ENCODE measurements around the gene SMIM38.
"Not testable (repeated sequence)": the region's sequence is repeated elsewhere in the genome, so short reads cannot be mapped to it uniquely, and the experiment has no call there.

SMIM38 gene

GRCh38 chr11:69141742-69142141, 14.0 kb upstream of the SMIM38 start:
- DNase-seq = no peak

DNA sequence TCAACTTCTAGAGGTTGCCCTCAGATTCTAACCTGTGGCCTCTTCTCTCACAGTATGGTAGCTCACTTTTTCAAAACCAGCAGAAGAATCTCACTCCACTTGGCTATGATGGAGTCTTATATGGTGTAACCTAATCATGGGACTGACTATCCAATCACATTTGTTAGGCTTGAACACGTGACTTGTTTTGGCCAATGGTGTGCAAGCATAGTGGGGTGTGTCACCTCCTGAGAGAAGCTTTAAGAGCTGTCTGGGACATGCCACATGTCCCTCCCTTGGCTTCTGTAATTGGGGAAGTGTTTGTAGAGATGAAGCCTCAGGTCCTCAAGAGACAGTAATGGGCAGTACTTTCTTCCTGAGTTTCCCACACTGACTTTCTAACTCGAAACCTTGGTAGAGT, 12.8 kb upstream of the SMIM38 start:
- no peak for DNase-seq

DNA sequence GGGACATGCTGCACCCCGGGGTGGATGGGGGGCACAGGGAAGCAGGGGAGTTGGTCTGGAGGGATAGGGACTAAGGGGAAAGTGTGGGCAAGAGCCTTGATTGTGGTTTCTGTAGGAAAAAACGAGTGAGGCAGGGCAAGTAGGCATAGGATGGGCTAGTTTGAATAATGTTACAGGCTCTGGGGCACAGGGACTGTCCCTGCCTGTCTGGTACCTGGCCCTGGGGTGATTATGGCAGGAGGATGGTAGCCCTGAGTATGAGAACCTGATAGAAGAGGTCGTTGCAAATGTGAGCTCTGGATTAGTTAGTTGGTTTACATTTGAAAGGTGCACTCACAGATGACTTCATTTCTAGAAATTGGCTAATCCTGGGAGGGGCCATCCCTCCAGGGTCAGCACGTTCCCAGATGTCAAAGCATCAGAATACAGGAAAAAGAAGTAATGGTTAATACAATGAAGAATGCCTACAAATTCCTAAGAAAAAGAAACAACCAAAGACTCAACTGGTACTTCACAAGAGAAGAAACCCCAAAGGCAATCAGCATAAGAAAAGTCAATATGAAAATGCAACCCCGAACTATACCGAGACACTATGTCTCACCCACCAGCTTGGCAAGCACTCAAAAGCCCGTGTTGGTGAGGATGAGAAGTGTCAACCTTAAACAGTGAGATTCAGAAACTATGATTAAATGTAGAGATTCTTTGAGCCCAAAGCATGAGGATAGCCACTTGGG, 11.3 kb upstream of the SMIM38 start:
- no peak for DNase-seq

- DNase-seq = no peak
Observed at GRCh38 chr11:69145050-69145380, 10.7 kb upstream of the SMIM38 start.

GRCh38 chr11:69148377-69148762, 7.4 kb upstream of the SMIM38 start:
- DNase-seq = no peak

GRCh38 chr11:69148806-69149205, 6.9 kb upstream of the SMIM38 start:
- no peak for DNase-seq

GRCh38 chr11:69149338-69150045, 6.2 kb upstream of the SMIM38 start:
- not testable (repeated sequence) for DNase-seq

DNA sequence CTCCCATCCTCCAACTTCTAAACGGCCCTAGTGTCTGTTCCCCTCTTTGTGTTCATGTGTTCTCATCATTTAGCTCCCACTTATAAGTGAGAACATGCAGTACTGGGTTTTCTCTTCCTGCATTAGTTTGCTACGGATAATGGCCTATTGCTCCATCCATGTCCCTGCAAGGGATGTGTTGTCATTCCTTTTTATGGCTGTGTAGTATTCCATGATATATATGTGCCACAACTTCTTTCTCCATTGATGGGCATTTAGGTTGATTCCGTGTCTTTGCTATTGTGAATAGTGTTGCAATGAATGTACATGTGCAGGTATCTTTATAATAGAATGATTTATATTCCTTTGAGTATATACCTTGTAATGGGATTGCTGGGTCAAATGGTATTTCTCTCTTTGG, 5.6 kb upstream of the SMIM38 start:
- no peak for DNase-seq

GRCh38 chr11:69151836-69152235, 3.9 kb upstream of the SMIM38 start:
- no peak for DNase-seq

DNA sequence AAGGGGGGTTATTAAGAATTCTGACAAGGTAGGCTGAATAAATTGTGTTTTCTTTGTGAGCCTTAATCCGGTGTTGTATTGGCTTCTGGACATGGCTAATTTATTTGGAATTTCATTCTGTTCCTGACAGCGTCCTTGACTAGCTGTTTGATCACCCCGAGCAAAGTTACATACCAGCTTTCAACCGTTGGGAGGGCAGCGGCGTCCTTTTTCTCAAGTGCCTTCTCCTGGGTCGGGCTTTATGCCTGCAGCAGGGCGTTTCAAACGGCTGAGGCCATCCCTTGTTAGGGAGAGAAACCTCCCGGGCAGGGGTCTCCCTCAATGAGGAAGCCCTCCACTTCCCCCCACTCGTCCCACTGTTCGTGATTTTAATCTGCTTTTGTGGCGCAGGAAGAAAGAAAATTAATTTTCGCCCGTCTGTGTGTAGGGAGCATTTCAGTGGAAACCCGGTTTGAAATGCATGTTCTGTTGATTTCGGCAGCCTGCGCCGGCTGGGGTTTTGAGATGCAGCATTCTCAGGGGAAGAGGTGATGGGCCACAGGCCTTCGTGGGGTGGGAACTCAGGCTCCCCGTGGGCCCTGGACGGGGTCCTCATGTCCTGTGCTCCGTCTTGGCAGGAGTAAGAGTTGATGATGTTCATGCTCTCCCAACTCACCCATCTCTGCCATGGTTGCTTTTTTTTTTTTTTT, 2.9 kb upstream of the SMIM38 start:
- no peak for DNase-seq

GRCh38 chr11:69153661-69154060, 2.1 kb upstream of the SMIM38 start:
- DNase-seq = no peak

GRCh38 chr11:69154211-69154913, 1.4 kb upstream of the SMIM38 start:
- no peak for DNase-seq

DNA sequence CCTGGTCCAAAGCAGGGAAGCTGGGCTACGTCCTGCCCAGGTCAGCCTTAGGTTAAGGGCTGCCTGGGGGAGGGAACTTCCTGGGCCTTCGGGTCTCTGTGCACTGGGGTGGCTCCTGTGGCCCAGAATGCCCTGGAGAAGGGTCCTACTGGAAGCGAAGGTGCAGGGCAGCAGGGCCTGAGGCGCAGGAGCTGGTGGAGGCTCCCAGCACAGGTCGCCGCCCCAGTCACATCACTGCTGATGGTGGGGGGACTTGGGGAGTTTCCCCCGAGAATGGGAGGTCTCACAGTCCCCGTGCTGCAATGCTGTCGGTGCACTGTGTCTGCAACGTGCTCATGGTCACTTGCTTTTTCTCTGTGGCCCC, 815 bp upstream of the SMIM38 start:
- no peak for DNase-seq

DNA sequence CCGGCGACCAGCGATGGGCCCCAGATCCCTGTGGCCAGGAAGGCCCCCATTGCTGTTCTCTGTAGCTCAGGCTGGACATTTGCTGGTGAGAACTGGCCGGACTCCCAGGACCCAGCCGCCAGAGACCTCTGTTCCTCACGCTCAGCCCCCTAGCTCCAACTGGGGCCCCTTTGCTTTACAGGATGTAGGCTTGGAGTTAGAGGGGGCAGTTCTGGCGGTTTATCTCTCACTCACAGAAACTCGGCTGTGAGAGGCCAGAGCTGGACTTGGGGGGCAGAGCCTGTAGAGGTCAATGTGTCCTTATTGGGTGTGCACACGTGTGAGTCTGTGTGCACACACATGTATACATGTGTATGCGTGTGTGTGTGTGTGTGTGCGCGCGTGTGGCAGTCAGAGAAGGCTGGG, 502 bp downstream of the SMIM38 start:
- DNase-seq = no peak

DNA sequence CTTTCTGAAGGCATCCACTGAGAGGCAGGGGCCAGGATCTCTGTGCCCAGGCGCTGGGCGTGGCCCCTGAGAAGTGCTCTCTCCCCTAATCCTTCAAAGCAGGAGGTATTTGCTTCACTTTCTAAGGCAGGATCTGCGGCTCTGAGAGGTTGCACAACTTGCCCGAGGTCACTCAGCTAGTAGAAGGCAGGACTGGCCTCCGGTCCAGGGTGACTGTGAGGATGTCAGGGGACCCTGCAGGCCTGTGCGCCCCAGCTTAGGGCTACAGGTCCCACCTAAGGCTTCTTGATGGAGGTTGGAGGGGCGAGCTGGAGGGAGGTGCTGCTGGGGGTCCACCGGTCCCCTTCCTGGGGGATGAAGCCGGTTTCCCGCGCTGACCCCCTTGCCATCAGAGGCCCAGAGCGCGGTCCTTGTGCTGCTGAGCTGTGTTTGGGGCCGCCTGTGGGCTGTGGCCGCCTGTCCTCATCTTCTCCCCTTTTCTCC, 979 bp downstream of the SMIM38 start:
- no peak for DNase-seq

DNA sequence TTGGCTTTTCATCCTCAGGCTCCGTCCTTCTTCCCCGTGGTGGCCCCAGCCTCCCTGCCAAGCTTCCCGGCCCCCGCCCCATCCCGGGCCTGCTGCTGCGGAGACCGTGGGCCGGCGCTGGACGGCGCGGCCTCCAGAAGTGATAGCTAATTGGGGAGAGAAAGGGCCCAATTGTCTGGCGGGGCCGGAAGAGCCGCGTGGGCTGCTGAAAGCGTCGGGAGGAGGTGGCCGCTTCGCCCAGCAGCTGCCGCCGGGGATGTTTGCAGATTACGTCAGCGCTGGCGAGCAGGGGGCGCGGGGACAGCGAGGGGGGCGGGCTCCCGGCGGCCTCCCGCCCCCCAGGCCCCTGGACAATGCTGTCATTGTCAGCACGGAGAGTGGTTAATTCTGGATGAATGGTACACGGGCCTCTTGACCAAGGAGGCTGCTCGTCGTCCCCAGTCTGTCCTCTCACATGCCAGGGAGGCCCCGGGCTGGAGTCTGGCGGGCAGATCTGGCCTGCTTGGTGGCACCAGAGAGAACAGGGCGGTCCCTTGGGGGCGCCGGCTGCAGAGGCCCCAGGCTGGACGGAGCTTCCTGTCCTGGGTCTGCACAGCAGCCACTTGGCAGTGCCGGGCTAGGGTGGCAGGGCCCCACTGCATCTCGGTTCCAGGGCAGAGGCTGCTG, 1.6 kb downstream of the SMIM38 start:
- DNase-seq = no peak

- DNase-seq = no peak
Observed at GRCh38 chr11:69157822-69158231, 2.1 kb downstream of the SMIM38 start.

DNA sequence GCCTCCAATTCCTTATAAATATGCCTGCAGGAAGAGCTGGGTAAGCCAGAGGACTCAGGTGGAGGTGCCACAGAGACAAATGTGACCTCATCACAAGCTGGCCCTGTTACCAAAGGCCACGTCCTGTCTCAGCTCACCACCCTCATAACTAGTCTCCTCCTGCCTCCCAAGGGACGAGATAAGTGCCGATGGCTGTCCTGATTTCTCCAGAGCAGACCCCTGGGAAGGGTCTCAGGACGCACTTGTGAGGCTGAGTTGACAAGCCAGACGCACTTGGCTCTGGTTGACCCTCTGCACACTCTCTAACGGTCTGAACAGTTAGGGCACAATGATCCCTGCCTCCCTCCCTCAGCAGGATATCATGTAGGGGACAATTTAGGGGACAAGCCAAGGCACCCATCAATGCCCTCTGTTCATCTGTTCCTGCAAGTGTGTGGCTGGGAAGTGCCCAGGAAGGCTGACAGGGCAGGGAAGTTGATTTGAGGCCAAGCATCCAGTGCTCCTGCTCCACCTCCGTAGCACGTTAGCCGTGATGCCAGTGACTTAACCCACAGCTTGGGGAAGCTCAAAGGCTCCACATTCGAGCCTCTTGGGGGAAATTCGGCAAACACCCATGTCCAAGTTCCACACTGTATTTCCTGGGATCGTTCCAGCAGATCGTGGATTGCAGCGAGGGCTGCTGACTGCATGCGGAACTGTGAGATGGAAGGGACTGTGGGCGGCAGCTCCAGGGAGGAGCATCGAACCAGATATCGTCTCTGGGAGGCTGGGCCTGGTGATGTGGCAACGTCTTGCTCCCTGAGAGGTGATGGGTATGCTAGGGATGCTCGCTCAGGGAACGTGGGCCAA, 2.8 kb downstream of the SMIM38 start:
- DNase-seq = no peak

DNA sequence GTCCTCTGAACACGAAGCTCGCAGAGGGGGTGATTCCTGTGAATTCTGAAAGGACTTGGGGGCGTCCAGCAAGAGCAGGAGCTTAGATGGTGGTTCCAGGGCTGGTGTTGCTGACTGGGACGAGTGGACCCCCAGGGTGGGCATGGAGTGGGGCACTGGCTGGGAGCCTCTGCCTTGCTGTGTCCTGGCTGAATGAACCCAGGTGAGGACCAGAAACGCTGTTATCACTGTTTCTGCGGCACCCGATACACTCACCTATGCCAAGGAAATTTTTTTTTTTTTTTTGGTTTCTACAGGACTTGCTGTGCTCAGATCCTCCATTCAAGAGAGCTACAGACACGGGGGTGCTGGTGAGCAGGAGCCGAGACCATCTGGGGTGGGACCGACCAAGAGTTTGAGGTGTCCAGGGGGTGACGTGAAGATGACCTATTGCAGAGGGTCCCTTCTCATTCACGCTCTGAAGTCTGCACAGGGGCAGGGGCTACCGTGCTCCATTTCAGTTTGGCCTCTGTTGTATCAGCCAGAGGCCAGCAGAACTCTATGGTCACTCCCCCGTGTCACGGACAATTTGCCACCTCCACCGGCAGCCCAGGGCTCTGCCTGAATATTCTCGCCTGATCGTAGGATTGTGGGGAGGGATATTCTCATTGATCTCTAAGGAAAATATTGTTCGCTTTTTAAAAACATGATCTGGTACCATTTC, 3.6 kb downstream of the SMIM38 start:
- no peak for DNase-seq

GRCh38 chr11:69160296-69161116, 4.8 kb downstream of the SMIM38 start:
- no peak for DNase-seq

GRCh38 chr11:69161117-69161407, 5.3 kb downstream of the SMIM38 start:
- no peak for DNase-seq
